HepG2 (cell line): ENCODE measurements around the gene SLC25A48.

Source experiments
- CHD4 ChIP-seq: fragments of 200-600 bp; sonication (generic); IDR thresholded peaks from 2 replicates; pipeline ENCODE4 v1.7.0; 2017; ENCODE audit warnings: mild to moderate bottlenecking, low read length, borderline replicate concordance
- CTCF ChIP-seq: sonication (generic); formaldehyde crosslinking; IDR thresholded peaks from 2 replicates; pipeline ENCODE4 v1.5.0; 2020; ENCODE audit warnings: mild to moderate bottlenecking, missing genetic modification reagents, moderate library complexity
- EZH2 ChIP-seq: conservative IDR thresholded peaks from 2 replicates; pipeline ENCODE4 v1.6.1; 2012; ENCODE audit warnings: mild to moderate bottlenecking, low read depth, low read length, moderate library complexity
- FOXM1 ChIP-seq: sonication (generic); formaldehyde crosslinking; IDR thresholded peaks from 2 replicates; pipeline ENCODE4 v1.5.0; 2020; ENCODE audit warnings: missing genetic modification reagents
- ISL2 ChIP-seq: sonication (generic); formaldehyde crosslinking; IDR thresholded peaks from 2 replicates; pipeline ENCODE4 v1.5.0; 2020; ENCODE audit warnings: missing genetic modification reagents
- ISX ChIP-seq: sonication (generic); formaldehyde crosslinking; conservative IDR thresholded peaks from 2 replicates; pipeline ENCODE4 v1.5.0; 2020; ENCODE audit warnings: missing genetic modification reagents
- MZF1 ChIP-seq: sonication (generic); formaldehyde crosslinking; IDR thresholded peaks from 2 replicates; pipeline ENCODE4 v1.8.1; 2023; ENCODE audit warnings: mild to moderate bottlenecking, missing genetic modification reagents, borderline replicate concordance
- NFRKB ChIP-seq: fragments of 450-650 bp; IDR thresholded peaks from 2 replicates; pipeline ENCODE4 v1.6.1; 2017
- PITX1 ChIP-seq: sonication (generic); formaldehyde crosslinking; IDR thresholded peaks from 2 replicates; pipeline ENCODE4 v1.5.1; 2020; ENCODE audit warnings: mild to moderate bottlenecking, missing genetic modification reagents
- POLR2AphosphoS5 ChIP-seq: IDR thresholded peaks from 2 replicates; pipeline ENCODE4 v1.6.1; 2012; ENCODE audit warnings: low read depth, low read length
- RFX5 ChIP-seq: IDR thresholded peaks from 2 replicates; pipeline ENCODE4 v1.6.1; 2011; ENCODE audit warnings: low read depth, low read length, improper control_type of control experiment
- ZNF124 ChIP-seq: sonication (generic); formaldehyde crosslinking; IDR thresholded peaks from 2 replicates; pipeline ENCODE4 v1.4.0; 2020; ENCODE audit warnings: missing genetic modification reagents
- TF ChIP-seq, protein P1 (sequence below): sonication (generic); formaldehyde crosslinking; IDR thresholded peaks from 2 replicates; pipeline ENCODE4 v1.5.1; 2020; ENCODE audit warnings: missing genetic modification reagents, mild to moderate bottlenecking, borderline replicate concordance
- TF ChIP-seq, protein P2 (sequence below): sonication (generic); formaldehyde crosslinking; IDR thresholded peaks from 2 replicates; pipeline ENCODE4 v1.4.0; 2020; ENCODE audit warnings: mild to moderate bottlenecking, missing genetic modification reagents

- no peak for TF ChIP-seq EZH2
- TF ChIP-seq RFX5, result no peak
- TF ChIP-seq, protein P1, sequence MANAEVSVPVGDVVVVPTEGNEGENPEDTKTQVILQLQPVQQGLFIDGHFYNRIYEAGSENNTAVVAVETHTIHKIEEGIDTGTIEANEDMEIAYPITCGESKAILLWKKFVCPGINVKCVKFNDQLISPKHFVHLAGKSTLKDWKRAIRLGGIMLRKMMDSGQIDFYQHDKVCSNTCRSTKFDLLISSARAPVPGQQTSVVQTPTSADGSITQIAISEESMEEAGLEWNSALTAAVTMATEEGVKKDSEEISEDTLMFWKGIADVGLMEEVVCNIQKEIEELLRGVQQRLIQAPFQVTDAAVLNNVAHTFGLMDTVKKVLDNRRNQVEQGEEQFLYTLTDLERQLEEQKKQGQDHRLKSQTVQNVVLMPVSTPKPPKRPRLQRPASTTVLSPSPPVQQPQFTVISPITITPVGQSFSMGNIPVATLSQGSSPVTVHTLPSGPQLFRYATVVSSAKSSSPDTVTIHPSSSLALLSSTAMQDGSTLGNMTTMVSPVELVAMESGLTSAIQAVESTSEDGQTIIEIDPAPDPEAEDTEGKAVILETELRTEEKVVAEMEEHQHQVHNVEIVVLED (CRISPR knock-in tag), result no peak
- no peak for TF ChIP-seq CHD4
- no peak for TF ChIP-seq ZNF124
- TF ChIP-seq NFRKB, result no peak
- TF ChIP-seq MZF1, result no peak
- TF ChIP-seq CTCF (CRISPR knock-in tag), result no peak
- no peak for TF ChIP-seq ISX (CRISPR knock-in tag)
- no peak for TF ChIP-seq ISL2 (CRISPR knock-in tag)
- no peak for TF ChIP-seq PITX1
- TF ChIP-seq POLR2AphosphoS5, result no peak
- TF ChIP-seq, protein P2, sequence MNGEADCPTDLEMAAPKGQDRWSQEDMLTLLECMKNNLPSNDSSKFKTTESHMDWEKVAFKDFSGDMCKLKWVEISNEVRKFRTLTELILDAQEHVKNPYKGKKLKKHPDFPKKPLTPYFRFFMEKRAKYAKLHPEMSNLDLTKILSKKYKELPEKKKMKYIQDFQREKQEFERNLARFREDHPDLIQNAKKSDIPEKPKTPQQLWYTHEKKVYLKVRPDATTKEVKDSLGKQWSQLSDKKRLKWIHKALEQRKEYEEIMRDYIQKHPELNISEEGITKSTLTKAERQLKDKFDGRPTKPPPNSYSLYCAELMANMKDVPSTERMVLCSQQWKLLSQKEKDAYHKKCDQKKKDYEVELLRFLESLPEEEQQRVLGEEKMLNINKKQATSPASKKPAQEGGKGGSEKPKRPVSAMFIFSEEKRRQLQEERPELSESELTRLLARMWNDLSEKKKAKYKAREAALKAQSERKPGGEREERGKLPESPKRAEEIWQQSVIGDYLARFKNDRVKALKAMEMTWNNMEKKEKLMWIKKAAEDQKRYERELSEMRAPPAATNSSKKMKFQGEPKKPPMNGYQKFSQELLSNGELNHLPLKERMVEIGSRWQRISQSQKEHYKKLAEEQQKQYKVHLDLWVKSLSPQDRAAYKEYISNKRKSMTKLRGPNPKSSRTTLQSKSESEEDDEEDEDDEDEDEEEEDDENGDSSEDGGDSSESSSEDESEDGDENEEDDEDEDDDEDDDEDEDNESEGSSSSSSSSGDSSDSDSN (CRISPR knock-in tag), result no peak
- no peak for TF ChIP-seq FOXM1
Measured at GRCh38 chr5:135916638-135917263, 82.3 kb downstream of the SLC25A48 start.
